Panc1 (cell line): ENCODE results near the gene NT5DC3. TPM values are rescaled to one million over a fixed set of nuclear protein-coding genes. Genes with fewer than 3 reads are reported as not detected.
A peak's percentile ranks its signal among the peaks of the same experiment; 100 is the strongest.

Experiments
- ATAC-seq: fragments of 200-7000 bp; cut with Tn5 transposase; 2 replicates; pipeline ENCODE4 v1.9.1; 2020; ENCODE audit warnings: mild to moderate bottlenecking, moderate library complexity
- BruUV-seq: library from RNA; stranded (reverse); fragments of 400-500 nt; replicated peaks from 2 replicates; lab custom pipeline; 2021; lab: Mats Ljungman, UMichigan
- CTCF ChIA-PET: fragments of 300-600 bp; sonication (Branson Sonifier 250); formaldehyde crosslinking; loops from one replicate; lab custom pipeline; 2022; ENCODE audit warnings: antibody characterized with exemption; lab: Charles Lee
- POLR2A ChIA-PET: fragments of 300-600 bp; sonication (Branson Sonifier 250); formaldehyde crosslinking; loops from one replicate; lab custom pipeline; 2022; ENCODE audit warnings: antibody characterized with exemption; lab: Charles Lee
- DNase-seq: peaks from one replicate; pipeline ENCODE4 v3.0.0-alpha.2; 2010; ENCODE audit warnings: low read depth, low spot score
- H3K27ac ChIP-seq: 2 replicates; pipeline ENCODE4 v1.5.1; 2011; ENCODE audit warnings: mild to moderate bottlenecking, low read length, inconsistent platforms
- H3K27me3 ChIP-seq: fragments of 200-500 bp; sonication (Bioruptor generic); 2 replicates; pipeline ENCODE4 v1.6.0; 2014; ENCODE audit warnings: low read length, inconsistent platforms; ENCODE audit not compliant: control insufficient read depth, insufficient read depth
- H3K36me3 ChIP-seq: fragments of 200-500 bp; sonication (Bioruptor generic); 2 replicates; pipeline ENCODE4 v1.5.1; 2014; ENCODE audit warnings: inconsistent platforms, mild to moderate bottlenecking, low read length, moderate library complexity; ENCODE audit not compliant: control insufficient read depth, insufficient read depth
- H3K4me1 ChIP-seq: 2 replicates; pipeline ENCODE4 v1.5.1; 2011; ENCODE audit warnings: inconsistent platforms, mild to moderate bottlenecking, low read length, moderate library complexity; ENCODE audit not compliant: control insufficient read depth, insufficient read depth
- H3K4me3 ChIP-seq, 2 experiments: 2 replicates each; pipeline ENCODE4 v1.5.1; 2011 to 2012; ENCODE audit warnings: low read depth in 2 of 2, low read length in 2 of 2, mild to moderate bottlenecking in 2 of 2, inconsistent platforms in 1 of 2, moderate library complexity in 1 of 2
- H3K9me3 ChIP-seq: fragments of 200-500 bp; sonication (Bioruptor generic); 2 replicates; pipeline ENCODE4 v1.5.1; 2014; ENCODE audit warnings: low read depth, mild to moderate bottlenecking, inconsistent platforms, low read length, moderate library complexity; ENCODE audit not compliant: control insufficient read depth, insufficient read depth
- POLR2AphosphoS5 ChIP-seq: IDR thresholded peaks from 2 replicates; pipeline ENCODE4 v1.6.1; 2012; ENCODE audit warnings: mild to moderate bottlenecking, low read depth, low read length, moderate library complexity
- SIN3A ChIP-seq: IDR thresholded peaks from 2 replicates; pipeline ENCODE4 v1.6.1; 2012; ENCODE audit warnings: low read depth, mild to moderate bottlenecking, low read length, moderate library complexity, borderline replicate concordance; ENCODE audit not compliant: insufficient read depth
- TCF7L2 ChIP-seq: IDR thresholded peaks from 2 replicates; pipeline ENCODE4 v1.6.1; 2011; ENCODE audit warnings: mild to moderate bottlenecking, low read depth, low read length, inconsistent platforms
- in situ Hi-C: cut with HindIII; loops from 2 replicates; pipeline ENCODE4 v1.10.0; 2016; ENCODE audit warnings: low sequenced_read_pairs, low pct_unique_long_range_greater_than_20kb
- intact Hi-C: fragments of 100-400 bp; cut with micrococcal nuclease; formaldehyde crosslinking; loops from one replicate; pipeline ENCODE4 v1.10.0; 2022; ENCODE audit not compliant: unreplicated experiment
- total RNA-seq: library from RNA; stranded (reverse); gene quantifications from one replicate; pipeline ENCODE4 v1.2.1, GENCODE V29; 2021; ENCODE audit not compliant: unreplicated experiment
- TF ChIP-seq, protein P1 (sequence below): fragments of 450-650 bp; IDR thresholded peaks from 2 replicates; pipeline ENCODE4 v1.5.1; 2017; ENCODE audit warnings: mild to moderate bottlenecking
- TF ChIP-seq, protein P2 (sequence below), 2 experiments: IDR thresholded peaks; 2 replicates each; pipeline ENCODE4 v1.6.1; 2011 to 2012; ENCODE audit warnings: low read depth in 2 of 2, control low read depth in 1 of 2, low read length in 1 of 2, mild to moderate bottlenecking in 1 of 2, moderate library complexity in 1 of 2; ENCODE audit not compliant: insufficient read depth in 1 of 2

The NT5DC3 gene
- total RNA-seq, 1 experiment from 2014 or later = 24.9 TPM

DNA sequence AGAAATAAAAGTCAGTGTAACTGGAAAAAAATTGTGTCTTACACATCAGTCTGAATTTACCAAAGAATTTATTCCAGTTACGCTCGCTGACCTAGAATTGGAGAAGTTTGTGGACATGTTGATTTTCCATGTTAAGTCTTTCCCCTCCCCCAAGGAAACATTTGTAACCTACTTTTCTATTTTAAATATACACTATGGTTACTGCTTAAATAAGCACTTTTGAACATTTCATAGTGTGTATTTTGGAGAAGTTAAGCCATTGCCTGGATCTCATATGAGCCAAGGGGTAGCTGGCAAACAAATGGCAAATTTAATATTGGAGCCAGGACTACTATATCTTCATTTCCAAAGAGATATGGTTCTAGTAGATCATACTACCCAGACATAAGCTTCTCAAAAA is 42.9 kb upstream of the NT5DC3 start:
- Histone ChIP-seq H3K27ac (no peak overlapping the region), H3K9me3 (no peaks in the 10 kb centered on the region), H3K36me3 (no peaks in the 10 kb centered on the region), H3K4me1 (no peaks in the 10 kb centered on the region), H3K4me3 (no peak overlapping the region), H3K27me3 (no peaks in the 10 kb centered on the region; the same call in 1 of the 2 replicates)
- intact Hi-C loops = loop anchor here (5.0 kb wide), 1 partner anchor 223 kb away; no protein-coding TSS in a partner anchor
- BruUV-seq = no TSS peak
- no peak for DNase-seq
- CTCF ChIA-PET = interaction anchor here (0.7 kb wide), 1 partner anchor 226 kb away, joined by 4 read pairs; no protein-coding TSS in a partner anchor
- no peak for TF ChIP-seq TCF7L2
- TF ChIP-seq, protein P1, sequence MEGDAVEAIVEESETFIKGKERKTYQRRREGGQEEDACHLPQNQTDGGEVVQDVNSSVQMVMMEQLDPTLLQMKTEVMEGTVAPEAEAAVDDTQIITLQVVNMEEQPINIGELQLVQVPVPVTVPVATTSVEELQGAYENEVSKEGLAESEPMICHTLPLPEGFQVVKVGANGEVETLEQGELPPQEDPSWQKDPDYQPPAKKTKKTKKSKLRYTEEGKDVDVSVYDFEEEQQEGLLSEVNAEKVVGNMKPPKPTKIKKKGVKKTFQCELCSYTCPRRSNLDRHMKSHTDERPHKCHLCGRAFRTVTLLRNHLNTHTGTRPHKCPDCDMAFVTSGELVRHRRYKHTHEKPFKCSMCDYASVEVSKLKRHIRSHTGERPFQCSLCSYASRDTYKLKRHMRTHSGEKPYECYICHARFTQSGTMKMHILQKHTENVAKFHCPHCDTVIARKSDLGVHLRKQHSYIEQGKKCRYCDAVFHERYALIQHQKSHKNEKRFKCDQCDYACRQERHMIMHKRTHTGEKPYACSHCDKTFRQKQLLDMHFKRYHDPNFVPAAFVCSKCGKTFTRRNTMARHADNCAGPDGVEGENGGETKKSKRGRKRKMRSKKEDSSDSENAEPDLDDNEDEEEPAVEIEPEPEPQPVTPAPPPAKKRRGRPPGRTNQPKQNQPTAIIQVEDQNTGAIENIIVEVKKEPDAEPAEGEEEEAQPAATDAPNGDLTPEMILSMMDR = no peak
- no peak for TF ChIP-seq SIN3A
- TF ChIP-seq POLR2AphosphoS5 = no peak
- TF ChIP-seq, protein P2, sequence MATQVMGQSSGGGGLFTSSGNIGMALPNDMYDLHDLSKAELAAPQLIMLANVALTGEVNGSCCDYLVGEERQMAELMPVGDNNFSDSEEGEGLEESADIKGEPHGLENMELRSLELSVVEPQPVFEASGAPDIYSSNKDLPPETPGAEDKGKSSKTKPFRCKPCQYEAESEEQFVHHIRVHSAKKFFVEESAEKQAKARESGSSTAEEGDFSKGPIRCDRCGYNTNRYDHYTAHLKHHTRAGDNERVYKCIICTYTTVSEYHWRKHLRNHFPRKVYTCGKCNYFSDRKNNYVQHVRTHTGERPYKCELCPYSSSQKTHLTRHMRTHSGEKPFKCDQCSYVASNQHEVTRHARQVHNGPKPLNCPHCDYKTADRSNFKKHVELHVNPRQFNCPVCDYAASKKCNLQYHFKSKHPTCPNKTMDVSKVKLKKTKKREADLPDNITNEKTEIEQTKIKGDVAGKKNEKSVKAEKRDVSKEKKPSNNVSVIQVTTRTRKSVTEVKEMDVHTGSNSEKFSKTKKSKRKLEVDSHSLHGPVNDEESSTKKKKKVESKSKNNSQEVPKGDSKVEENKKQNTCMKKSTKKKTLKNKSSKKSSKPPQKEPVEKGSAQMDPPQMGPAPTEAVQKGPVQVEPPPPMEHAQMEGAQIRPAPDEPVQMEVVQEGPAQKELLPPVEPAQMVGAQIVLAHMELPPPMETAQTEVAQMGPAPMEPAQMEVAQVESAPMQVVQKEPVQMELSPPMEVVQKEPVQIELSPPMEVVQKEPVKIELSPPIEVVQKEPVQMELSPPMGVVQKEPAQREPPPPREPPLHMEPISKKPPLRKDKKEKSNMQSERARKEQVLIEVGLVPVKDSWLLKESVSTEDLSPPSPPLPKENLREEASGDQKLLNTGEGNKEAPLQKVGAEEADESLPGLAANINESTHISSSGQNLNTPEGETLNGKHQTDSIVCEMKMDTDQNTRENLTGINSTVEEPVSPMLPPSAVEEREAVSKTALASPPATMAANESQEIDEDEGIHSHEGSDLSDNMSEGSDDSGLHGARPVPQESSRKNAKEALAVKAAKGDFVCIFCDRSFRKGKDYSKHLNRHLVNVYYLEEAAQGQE (IDR thresholded peaks at IDR 0.05; ENCODE audit: insufficient read depth in 1 of 2, low read depth in 2 of 2, low read length in 1 of 2) = no peak
- in situ Hi-C loops = no loop called here
- POLR2A ChIA-PET = interaction anchor here (0.6 kb wide), 1 partner anchor 105 kb away, joined by 4 read pairs; no protein-coding TSS in a partner anchor
- ATAC-seq = no peak

DNA sequence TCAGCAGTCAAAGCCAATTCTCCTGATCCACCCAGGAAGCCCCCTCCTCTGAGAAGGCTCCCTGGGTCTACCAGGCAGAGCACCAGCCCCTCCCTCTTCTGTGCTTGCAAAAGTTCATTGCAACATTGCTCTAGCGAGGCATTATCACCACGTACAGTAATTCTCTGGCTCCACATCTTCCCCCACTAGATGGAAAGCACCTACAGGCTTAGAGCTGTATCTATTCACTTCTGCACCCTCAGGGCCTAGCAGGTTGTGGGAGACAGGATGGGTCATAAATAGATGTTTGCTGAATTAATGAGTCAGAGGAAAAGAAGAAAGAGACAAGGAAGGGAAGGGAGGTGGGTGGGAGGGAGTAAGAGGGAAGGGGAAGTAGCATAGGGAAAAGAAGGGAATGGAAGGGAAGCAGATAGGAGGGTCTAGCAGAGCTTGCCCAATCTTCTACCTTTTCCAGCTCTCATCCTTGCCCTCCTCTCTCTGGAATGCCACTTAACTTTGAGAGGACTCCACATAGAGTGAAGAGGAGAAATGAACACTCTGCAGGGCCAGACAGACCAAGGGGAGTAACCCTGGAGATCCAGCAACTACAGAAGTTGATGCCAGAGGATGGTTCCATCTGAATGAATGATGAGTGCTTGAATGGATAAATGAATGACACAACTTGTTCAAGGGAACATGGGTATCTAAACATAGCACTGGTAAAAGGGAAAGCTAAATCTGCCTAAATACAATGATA is 42.0 kb upstream of the NT5DC3 start:
- Histone ChIP-seq H3K36me3 (no peaks in the 10 kb centered on the region), H3K4me3 (no peak overlapping the region), H3K4me1 (0 out of 2 replicates have a peak, but pooled peaks cover 3% of the 10 kb centered on the region), H3K27ac (no peak overlapping the region), H3K9me3 (no peaks in the 10 kb centered on the region), H3K27me3 (no peaks in the 10 kb centered on the region; the same call in 1 of the 2 replicates)
- CTCF ChIA-PET = no interaction called here
- in situ Hi-C loops (no loop called here), intact Hi-C loops (loop anchor here (5.0 kb wide), 1 partner anchor 224 kb away; no protein-coding TSS in a partner anchor)
- DNase-seq (no peak), ATAC-seq (0 out of 2 replicates have a peak, but pooled peaks have one; percentile 32)
- TF ChIP-seq TCF7L2 = no peak
- TF ChIP-seq, protein P2 (IDR thresholded peaks at IDR 0.05; ENCODE audit: insufficient read depth in 1 of 2, low read depth in 2 of 2, low read length in 1 of 2) = no peak
- TF ChIP-seq POLR2AphosphoS5 = no peak
- no peak for TF ChIP-seq SIN3A
- TF ChIP-seq, protein P1 = no peak
- POLR2A ChIA-PET = no interaction called here
- BruUV-seq = no TSS peak
